Stimulated activated CD4-positive, alpha-beta T cell treated with anti-CD3 and anti-CD28 coated beads, Interleukin-2, amount 100 ng/mL, for 24 hours (primary cell): ENCODE measurements around the gene SYK.
A peak's percentile ranks its signal among the peaks of the same experiment; 100 is the strongest.

Source experiments
- DNase-seq, 2 donors: peaks; one replicate each; pipeline ENCODE4 v3.0.0-alpha.2; 2020

The SYK gene

DNA sequence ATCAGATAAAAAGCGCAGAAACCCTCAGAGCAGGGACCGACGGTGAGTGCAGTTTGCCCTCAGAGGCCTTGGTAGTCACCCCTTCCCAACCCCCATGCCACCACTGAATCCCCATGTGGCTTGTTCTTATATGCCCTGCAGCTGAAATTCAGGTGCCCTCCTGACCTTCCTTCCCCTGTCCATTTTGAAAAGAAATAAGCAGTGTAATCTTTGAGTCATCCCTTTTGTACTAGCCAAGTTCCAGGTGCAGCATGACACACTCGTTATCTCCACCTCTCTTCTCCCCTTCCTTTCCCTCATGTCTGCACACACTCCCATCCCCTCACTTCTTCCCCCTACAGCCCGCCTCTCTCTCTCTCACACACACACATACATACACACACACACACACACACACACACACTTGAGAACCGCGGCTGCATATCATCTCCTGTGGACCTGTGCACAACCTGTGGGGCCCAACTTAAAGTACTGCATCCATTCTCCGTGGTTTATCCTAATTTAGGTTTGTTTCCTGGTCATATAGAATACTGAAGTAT is 53.1 kb downstream of the SYK start:
- no peak for DNase-seq

DNA sequence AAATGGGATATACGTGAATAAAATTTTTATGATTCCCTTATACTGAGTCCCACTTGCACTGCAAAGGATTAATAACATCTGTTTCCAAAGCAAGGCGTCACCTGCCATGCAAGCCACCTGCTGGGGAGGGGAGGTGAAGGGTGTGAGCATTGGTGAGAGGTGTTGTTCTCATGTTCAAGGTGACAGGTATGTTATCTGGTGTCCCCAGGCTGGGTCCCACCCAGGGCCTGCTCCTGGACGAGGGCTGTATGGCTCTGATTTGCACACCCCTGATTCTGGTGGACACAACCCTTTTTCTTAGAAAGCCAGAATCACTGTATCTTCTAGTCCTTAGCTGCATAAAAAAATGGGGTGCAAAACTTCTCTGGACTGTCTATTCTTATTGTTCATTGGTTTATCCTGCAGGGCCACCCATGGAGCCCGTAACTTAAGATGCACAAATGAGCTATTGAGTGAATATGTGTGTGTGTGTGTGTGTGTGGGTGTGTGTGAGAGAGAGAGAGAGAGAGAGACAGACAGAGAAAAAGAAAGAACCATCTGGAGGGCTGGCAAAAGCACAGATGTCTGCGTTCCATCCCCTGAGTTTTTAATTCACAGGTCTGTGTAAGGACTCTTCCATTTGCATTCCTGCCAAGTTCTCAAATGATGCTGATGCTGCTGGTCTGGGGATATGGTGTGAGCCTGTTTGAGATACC is 53.7 kb downstream of the SYK start:
- DNase-seq = no peak

- no peak for DNase-seq
These were observed 55.5 kb downstream of the SYK start for GRCh38 chr9:90857091-90857490.

DNA sequence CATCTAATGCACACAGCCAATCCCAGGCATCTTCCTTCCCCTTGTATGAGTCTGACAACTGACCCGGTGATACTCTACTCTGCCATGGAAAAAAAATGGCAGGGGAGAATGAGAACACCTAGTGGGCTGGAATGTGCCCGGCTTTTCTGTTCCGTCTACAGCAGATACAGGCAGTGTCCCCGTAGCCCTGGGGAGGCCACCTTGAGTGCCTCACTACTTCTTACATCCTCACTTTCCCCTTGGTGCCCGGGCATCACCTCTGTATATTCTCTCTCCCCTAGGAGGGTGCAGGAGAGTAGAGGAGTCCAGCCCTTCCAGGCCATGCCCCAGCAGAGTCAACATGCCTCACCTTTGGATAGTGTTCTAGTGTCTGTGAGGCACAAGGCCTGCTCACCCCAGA is 56.2 kb downstream of the SYK start:
- no peak for DNase-seq

DNA sequence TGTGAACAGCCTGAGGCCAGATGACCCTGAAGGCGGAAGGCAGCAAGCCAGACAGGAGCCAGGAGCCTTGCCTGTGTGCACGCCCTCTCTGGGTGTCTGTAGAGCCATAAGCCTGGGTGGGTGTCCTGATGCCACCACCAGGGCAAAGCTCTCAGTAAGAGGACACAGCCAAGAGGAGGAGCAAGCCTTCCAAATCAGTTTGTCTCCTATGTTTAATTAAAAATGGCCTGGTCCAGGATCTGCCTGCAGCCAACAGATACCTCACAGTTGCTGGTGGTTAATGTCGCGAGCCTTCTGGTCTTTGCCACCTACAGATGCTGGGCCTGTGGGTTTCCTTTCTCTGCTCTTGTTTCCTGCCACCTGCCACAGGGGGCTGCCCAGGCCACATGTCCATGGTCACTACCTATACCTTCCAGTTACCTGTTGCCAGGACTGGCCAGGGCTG is 56.9 kb downstream of the SYK start:
- DNase-seq = no peak

DNA sequence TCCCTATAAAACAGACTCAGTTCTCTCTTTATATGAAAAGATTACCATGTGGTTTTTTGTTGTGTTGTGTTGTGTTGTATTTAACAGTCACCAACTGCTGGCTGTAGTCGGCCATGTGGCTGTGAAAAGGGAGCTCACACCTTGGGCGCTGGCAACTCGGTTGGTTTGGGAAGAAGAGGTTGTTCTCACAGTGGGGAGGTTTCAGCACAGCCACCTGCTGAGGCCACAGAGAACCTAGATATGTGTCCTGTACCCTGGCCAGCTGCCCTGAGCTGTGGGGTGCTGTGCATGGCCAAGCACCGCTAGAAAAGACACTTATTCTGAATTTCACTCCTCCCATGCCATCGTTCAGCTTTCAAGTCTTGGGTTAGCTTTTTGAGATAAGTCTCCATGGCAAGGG is 58.8 kb downstream of the SYK start:
- no peak for DNase-seq

DNA sequence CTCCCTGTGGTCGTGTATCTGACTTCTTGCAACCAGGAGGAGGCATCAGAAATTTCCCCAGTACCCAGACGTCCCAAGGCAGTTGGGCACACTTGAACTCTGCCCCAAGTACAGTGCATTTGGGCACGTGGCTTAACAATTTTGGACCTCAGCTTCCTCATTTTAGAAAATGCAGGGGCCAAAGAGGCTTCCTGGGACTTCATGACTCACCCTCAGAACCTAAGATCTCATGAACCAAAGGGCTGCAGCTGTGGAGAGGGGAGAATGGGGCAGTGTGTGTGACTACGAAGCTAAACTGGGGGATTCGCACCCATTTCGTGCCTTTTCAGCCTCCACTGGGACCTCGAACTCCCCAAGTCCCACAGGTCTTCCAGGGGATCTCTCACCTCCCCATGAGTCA is 59.2 kb downstream of the SYK start:
- no peak for DNase-seq

GRCh38 chr9:90861380-90861779 is 59.8 kb downstream of the SYK start:
- DNase-seq = no peak

- no peak for DNase-seq
These were observed 60.5 kb downstream of the SYK start for GRCh38 chr9:90861826-90862740.

GRCh38 chr9:90864779-90865178 is 63.2 kb downstream of the SYK start:
- DNase-seq = no peak

GRCh38 chr9:90867101-90867500 is 65.5 kb downstream of the SYK start:
- no peak for DNase-seq

DNA sequence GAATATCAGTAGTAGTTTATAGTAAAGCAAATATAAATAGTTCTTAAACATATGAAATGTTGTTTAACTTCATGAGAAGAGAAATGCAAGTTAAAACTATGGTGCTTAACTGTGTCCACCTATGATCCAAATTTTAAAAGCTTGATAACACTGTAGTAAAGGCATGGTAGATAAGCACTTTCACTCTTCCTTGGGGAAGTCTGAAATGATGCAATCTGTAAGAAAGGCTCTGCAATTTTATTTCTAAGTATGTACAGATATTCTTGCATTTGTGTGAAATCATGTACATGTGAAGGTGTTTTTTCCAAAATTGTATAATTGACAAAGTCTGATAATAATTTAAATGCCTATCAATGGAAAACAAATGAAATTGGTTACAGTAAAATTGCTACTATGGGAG is 66.9 kb downstream of the SYK start:
- DNase-seq = no peak

- no peak for DNase-seq
These were observed 67.7 kb downstream of the SYK start for GRCh38 chr9:90869361-90869760.

DNA sequence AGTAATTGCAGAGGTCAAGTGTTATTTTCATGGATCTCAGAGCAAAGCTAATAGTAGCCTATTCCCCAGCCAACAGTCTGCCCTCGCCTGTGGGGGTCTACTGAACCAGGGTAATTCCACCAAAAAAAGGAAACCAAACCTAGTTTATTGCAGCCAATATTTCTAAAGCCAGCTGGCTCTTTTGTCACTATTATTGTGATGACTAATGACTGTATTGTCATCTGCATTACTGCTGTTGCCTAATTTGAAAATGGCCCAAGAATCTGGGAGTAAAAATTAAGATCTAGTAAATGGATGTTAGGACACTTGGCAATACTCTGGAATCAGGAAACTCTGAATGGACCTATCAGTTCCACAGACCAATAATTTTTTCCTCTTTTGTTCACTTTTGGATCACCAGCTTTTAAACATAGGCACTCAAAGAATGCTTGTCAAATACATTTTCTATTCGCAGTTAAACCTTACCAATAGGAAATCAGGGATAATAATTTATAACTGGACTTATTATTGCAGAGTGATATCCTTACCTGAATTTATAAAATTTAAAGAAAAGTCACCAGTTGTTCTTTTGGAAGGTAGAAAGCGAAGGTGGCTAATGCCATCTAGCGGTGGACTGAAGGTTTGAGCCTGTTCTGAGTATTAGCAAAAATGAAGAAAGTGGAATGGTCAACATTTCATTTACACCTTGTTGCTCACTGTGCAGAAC is 69.2 kb downstream of the SYK start:
- peak; percentile 39 to 47 for DNase-seq

DNA sequence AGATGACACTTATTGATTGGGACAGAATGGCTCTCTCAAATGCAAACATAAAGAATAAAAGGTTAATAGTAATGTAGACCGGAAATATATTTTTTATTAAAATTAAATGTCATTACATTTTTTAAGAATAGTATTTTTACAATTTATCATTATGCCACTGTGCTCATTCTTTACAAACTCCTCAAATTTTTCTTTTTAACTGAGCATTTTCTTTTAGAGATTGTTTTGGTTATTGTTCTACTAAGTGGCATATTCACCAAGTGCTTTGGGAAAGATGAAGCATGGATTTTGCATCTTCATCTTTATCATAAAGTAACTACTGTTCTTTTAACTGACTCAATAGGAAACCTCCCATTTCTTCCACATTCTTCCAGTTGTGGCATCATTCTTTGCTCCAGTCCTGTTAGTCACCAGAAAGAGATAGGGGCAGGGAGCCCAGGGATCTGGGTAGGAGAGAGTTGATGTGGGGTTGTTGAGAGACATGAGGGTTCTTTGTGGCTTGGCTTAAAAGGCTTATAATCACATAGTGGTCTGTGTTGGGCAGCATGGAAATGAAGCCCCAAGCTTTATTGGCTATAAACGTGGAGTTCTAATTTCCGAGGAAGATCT is 69.8 kb downstream of the SYK start:
- DNase-seq = no peak

GRCh38 chr9:90872835-90873294 is 71.2 kb downstream of the SYK start:
- DNase-seq = no peak

DNA sequence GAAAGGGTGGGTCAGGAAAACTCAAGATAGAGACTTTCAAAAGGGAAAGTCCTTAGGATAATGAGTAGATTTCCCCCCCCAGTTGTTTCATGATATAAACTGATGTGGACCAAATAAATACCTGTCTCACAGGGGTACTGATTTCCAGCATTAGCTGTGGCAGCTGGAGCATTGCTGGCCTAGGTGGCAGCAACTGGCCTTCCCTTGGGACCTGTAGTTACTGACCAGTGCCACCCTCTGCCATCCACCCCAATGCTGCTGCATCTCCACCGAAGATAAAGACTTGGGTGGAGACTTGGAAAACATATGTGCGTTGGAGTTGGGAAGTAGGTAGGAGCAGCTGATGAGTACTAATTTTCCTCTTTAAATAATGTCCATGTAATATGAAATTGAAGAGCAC is 71.8 kb downstream of the SYK start:
- DNase-seq = no peak

DNA sequence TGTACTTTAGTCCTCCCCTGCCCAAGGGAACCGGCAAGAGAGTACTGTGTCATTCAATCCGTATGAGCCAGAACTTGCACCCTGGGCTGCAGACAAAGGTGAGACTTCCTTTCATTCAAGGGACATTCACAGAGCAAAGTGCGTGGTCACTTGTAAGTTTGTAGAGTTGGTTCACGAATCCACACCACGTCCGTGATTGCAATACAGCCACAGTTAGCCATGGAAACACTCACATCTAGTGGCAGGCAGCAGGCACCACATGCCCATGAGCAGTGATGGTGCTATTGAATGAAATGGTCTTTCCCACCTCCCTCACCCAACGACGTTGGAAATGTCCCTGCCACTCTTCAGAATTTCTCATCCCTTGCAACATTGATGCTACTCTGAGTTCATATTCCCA is 72.6 kb downstream of the SYK start:
- DNase-seq = no peak

DNA sequence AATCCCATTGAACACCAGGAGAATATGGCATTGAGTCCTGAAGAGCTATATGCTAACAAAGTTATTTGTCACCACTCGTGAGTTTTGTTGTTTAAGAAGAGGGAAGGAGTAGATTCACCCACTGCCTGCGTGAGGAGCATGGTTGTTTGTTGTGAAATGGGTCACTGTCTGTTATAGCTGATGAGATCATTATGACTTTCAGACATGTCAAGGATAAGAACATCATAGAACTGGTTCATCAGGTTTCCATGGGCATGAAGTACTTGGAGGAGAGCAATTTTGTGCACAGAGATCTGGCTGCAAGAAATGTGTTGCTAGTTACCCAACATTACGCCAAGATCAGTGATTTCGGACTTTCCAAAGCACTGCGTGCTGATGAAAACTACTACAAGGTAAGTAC is 76.9 kb downstream of the SYK start:
- DNase-seq = no peak

- DNase-seq = no peak
These were observed 78.4 kb downstream of the SYK start for GRCh38 chr9:90880066-90880465.

- no peak for DNase-seq
These were observed 79.0 kb downstream of the SYK start for GRCh38 chr9:90880669-90881068.

DNA sequence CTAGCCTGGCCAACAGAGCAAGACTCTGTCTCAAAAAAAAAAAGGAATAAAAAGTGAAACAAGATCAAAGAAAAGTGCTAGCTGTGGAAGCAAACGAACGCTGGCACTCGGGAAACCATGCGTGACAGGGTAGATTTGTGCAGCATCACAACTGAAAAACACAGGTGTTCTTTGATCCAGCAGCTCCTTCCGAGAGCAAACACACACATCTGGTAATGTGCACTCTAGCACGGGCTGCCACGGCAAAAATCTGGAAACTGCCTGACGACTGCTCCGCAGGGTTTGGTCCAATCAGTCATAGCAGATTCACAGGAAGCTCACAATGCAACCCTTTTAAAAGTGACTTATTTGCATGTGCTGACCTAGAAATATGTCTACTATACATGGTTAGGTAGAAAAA is 80.0 kb downstream of the SYK start:
- DNase-seq = no peak
